Measurements from ENCODE around the gene KRT76. TPM values are rescaled to one million over a fixed set of nuclear protein-coding genes. Genes with fewer than 3 reads are reported as not detected.
A peak's percentile ranks its signal among the peaks of the same experiment; 100 is the strongest.

The KRT76 gene
- total RNA-seq, 1 experiment from 2014 or later, result 0.21 TPM

DNA sequence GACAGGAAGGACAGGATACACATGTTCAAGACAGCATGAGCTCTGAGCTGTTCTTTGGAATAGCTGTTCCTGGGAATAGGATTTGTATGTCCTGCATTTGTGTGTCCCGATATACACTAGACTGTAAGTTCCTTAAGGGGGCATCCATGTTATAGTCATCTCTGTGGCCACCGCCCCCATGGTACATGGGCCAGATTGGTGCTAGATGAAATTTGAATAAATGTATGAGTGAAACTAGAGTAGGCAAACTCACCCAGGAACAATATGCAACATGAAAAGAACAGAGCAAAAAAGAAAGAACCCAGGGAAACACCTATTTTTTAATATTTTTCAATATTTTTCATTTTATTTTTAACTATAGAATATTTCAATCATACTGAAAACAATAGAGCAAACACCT, 48.8 kb downstream of the KRT76 start:
- no peaks in the 10 kb centered on the region for H3K4me1 ChIP-seq (replicated peaks)
- no peak overlapping the region for H3K27ac ChIP-seq
- H3K4me3 ChIP-seq, result no peak overlapping the region
- peaks cover 95% of the 10 kb centered on the region for H3K27me3 ChIP-seq (replicated peaks)
- peaks cover 51% of the 10 kb centered on the region for H3K9me3 ChIP-seq (replicated peaks)
- H3K36me3 ChIP-seq, result no peaks in the 10 kb centered on the region
- peak; percentile 78 to 85 for DNase-seq (ENCODE audit: low read depth in 1 of 2, low spot score in 2 of 2)

DNA sequence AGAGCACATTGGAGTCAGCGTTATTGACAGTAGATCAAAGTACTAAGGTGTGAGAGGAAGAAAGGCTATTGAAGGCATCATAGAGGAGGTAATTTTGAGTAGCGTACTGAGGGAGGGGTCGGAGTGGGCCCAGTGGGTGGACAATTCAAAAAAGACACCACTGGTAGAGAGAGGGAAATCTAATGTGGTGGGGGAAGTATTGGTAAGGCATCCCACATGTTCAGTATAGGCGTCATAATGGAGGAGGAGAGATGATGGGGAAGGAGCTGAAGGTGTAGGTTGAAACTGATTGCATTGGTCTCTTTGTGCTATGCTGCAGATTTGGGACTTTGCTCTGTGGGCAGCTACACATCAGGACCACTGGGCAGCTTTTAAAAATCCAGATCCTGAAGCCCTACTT, 50.1 kb downstream of the KRT76 start:
- Histone ChIP-seq H3K4me3 (no peak overlapping the region), H3K9me3 (replicated peaks) (peaks cover 51% of the 10 kb centered on the region), H3K27ac (no peak overlapping the region), H3K27me3 (replicated peaks) (peaks cover 97% of the 10 kb centered on the region), H3K4me1 (replicated peaks) (no peaks in the 10 kb centered on the region), H3K36me3 (no peaks in the 10 kb centered on the region)
- peak in 1 of 2 experiments; percentile 88 for DNase-seq (ENCODE audit: low read depth in 1 of 2, low spot score in 2 of 2)

DNA sequence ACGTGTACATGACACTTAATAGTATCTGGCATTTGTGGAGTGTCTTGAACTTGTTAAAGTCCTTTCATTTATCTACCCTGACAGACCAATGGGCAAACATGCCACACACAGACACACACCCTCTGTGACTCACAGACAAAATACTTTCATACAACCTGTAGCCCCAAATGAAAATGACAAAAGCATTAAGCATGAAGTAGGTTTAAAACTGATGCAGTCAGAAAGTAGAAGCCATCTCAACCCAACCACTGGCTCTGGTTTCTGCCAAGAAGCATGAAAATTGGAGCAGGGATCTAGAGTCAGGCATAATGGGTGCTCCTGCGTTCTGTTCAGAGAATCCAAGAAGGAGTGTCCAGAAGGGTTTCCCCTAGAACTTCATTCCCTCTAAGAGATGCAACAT, 50.7 kb downstream of the KRT76 start:
- Histone ChIP-seq H3K9me3 (replicated peaks) (peaks cover 46% of the 10 kb centered on the region), H3K27me3 (replicated peaks) (peaks cover 96% of the 10 kb centered on the region), H3K4me1 (replicated peaks) (no peaks in the 10 kb centered on the region), H3K4me3 (no peak overlapping the region), H3K27ac (no peak overlapping the region), H3K36me3 (no peaks in the 10 kb centered on the region)
- DNase-seq (ENCODE audit: low read depth in 1 of 2, low spot score in 2 of 2), result peak; percentile 78 to 81

DNA sequence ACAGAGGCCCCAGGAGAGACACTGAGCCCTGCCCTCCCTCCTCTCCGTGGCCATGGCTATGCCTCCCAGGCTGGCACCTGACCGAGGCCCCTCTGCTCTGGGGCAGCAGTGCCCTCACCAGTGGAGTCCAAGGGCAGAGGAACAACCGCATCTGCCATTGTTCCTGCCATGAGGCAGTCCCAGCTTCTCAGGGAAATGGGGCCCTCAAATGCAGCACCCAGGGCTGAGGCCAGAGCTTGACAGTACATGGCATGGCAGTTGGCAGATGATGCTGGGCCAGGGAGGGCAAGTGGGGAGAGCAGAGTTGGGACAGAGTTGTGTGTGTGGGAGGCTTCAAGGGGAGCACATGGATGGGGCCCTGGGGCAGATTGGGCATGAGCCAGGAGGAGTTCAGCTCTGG, 52.8 kb downstream of the KRT76 start:
- H3K4me1 ChIP-seq (replicated peaks), result no peaks in the 10 kb centered on the region
- H3K4me3 ChIP-seq, result no peak overlapping the region
- peak in 1 of 2 experiments; percentile 78 for DNase-seq (ENCODE audit: low read depth in 1 of 2, low spot score in 2 of 2)
- H3K27me3 ChIP-seq (replicated peaks), result peaks cover 96% of the 10 kb centered on the region
- peaks cover 34% of the 10 kb centered on the region for H3K9me3 ChIP-seq (replicated peaks)
- no peaks in the 10 kb centered on the region for H3K36me3 ChIP-seq
- H3K27ac ChIP-seq, result no peak overlapping the region

DNA sequence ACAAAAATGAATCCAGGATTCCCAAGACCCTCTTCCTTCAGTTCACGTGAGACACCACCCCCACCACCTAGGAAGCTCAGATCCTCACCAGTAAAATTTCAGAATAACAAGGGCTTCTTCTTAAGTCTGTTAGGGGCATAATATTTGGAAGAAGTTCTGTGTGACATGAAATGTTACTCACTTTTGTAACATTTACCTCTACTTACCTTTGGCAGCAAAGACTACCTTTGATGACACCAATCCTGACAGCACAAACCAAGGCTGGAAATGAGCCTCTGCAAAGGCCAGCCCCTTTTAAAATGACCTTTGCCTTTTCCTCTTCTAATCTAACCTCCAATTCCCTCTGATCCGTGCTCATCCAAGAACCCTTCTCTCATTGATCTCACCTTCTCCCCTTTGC, 54.5 kb downstream of the KRT76 start:
- peak; percentile 78 to 85 for DNase-seq (ENCODE audit: low read depth in 1 of 2, low spot score in 2 of 2)
- peaks cover 26% of the 10 kb centered on the region for H3K9me3 ChIP-seq (replicated peaks)
- H3K4me1 ChIP-seq (replicated peaks), result no peaks in the 10 kb centered on the region
- H3K27ac ChIP-seq, result no peak overlapping the region
- H3K4me3 ChIP-seq, result no peak overlapping the region
- no peaks in the 10 kb centered on the region for H3K36me3 ChIP-seq
- H3K27me3 ChIP-seq (replicated peaks), result peaks cover 96% of the 10 kb centered on the region

DNA sequence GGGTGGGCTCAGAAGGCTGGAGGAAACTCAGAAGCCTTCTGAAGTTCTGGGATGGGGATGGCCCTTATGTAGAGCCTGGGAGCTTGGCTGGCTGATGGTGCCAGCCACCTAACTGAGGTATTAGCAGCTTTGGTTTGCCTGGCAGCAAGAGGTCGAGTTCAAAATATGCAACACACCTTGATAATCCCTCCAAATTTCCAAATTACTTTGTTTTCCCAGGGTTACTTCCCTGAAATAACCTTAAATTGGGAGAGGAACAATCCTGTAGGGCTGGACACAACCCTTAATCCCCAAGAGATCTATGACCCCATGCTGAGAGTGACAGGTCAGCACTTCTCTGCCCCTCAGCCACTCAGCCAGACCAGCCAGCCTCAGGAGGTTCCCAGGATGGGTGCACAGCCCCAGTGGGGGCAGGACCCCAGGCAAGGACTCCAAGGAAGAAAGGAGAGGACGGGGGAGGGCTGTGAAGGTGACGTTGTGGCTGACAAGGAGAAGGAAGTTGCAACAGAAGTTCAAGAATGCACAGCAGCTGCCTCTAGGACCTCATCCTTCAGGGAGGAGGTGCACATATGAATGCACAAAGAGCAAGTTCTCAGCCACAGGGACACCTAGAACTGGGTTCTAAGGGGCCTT, 55.2 kb downstream of the KRT76 start:
- Histone ChIP-seq H3K9me3 (replicated peaks) (peaks cover 26% of the 10 kb centered on the region), H3K36me3 (no peaks in the 10 kb centered on the region), H3K4me3 (no peak overlapping the region), H3K4me1 (replicated peaks) (no peaks in the 10 kb centered on the region), H3K27ac (no peak overlapping the region), H3K27me3 (replicated peaks) (peaks cover 96% of the 10 kb centered on the region)
- peak; percentile 78 to 82 for DNase-seq (ENCODE audit: low read depth in 1 of 2, low spot score in 2 of 2)

DNA sequence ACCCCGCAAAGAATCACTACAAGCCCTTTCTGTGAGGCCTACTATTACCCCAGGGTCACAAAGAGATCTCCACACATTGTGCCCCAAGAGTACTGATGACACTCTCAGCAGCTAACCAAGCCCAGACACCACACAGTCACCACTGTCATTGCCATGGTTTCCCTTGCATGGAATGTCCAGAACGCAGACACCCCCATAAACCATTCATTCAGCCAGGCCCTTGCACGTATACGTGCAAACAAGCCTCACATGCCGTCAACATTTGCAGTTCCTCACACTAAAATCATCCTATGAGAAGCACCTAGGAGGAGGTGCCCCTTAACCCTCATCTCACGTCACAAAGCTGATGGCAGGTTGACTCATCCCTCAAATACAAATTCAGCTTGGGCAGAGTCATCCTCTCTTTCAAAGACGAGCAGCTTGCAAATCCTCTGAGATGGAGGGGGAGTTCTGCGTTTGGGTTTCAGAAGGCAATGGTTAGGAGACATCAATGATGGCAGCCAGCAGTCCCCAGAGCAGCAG, 56.7 kb downstream of the KRT76 start:
- no peak for DNase-seq (ENCODE audit: low read depth in 1 of 2, low spot score in 2 of 2)
- H3K27me3 ChIP-seq (replicated peaks), result peaks cover 96% of the 10 kb centered on the region
- H3K4me3 ChIP-seq, result no peak overlapping the region
- no peaks in the 10 kb centered on the region for H3K4me1 ChIP-seq (replicated peaks)
- no peak overlapping the region for H3K27ac ChIP-seq
- H3K36me3 ChIP-seq, result no peaks in the 10 kb centered on the region
- peaks cover 14% of the 10 kb centered on the region for H3K9me3 ChIP-seq (replicated peaks)

Other genes starting within 250 kb of the KRT76 start
- gene KRT71, start 224.2 kb downstream of the KRT76 start, total RNA-seq (2014; rRNA removed; shearing (Covaris generic)), result not detected in 2 replicates
- not detected in 2 replicates for gene KRT74, start 203.5 kb downstream of the KRT76 start, total RNA-seq (2014; rRNA removed; shearing (Covaris generic))
- gene KRT72, start 175.9 kb downstream of the KRT76 start, total RNA-seq (2014; rRNA removed; shearing (Covaris generic)), result not detected in 2 replicates
- not detected in 2 replicates for gene KRT73, start 158.8 kb downstream of the KRT76 start, total RNA-seq (2014; rRNA removed; shearing (Covaris generic))
- gene KRT2, start 125.1 kb downstream of the KRT76 start, total RNA-seq (2014; rRNA removed; shearing (Covaris generic)), result not detected in 2 replicates
- 1.00 TPM in 1 of 2 replicates, not detected in the other for gene KRT1, start 96.9 kb downstream of the KRT76 start, total RNA-seq (2014; rRNA removed; shearing (Covaris generic))
- gene KRT77, start 73.8 kb downstream of the KRT76 start, total RNA-seq (2014; rRNA removed; shearing (Covaris generic)), result not detected in 2 replicates
- gene KRT3, start 18.8 kb upstream of the KRT76 start, total RNA-seq (2014; rRNA removed; shearing (Covaris generic)), result 0.08 TPM in 1 of 2 replicates, not detected in the other
- gene KRT4, start 36.8 kb upstream of the KRT76 start, total RNA-seq (2014; rRNA removed; shearing (Covaris generic)), result not detected in 2 replicates
- gene KRT79, start 57.0 kb upstream of the KRT76 start, total RNA-seq (2014; rRNA removed; shearing (Covaris generic)), result 0.08 and 1.1 TPM in 2 replicates
- 0.21 TPM in 1 of 2 replicates, not detected in the other for gene KRT78, start 71.6 kb upstream of the KRT76 start, total RNA-seq (2014; rRNA removed; shearing (Covaris generic))
- 2.8 and 7.0 TPM in 2 replicates for gene KRT8, start 127.7 kb upstream of the KRT76 start, total RNA-seq (2014; rRNA removed; shearing (Covaris generic))
- 63.9 and 81.8 TPM in 2 replicates for gene KRT18, start 171.8 kb upstream of the KRT76 start, total RNA-seq (2014; rRNA removed; shearing (Covaris generic))
- gene EIF4B, start 229.1 kb upstream of the KRT76 start, total RNA-seq (2014; rRNA removed; shearing (Covaris generic)), result 263 and 304 TPM in 2 replicates

Data from SJSA1 (cell line).